Stimulated activated naive CD8-positive, alpha-beta T cell treated with anti-CD3 and anti-CD28 coated beads, Interleukin-15, Interleukin-2, amounts not matched to agents 100 ng/mL and 50 ng/mL, for 24 hours (primary cell): ENCODE results near the gene CCDC191.

ENCODE experiments used
- H3K27ac Mint-ChIP-seq: one replicate; pipeline ENCODE4 v1.8.0; 2021; ENCODE audit warnings: mild to moderate bottlenecking, mixed read lengths
- H3K27me3 Mint-ChIP-seq: one replicate; pipeline ENCODE4 v1.8.0; 2021; ENCODE audit warnings: mixed read lengths
- H3K36me3 Mint-ChIP-seq: one replicate; pipeline ENCODE4 v1.8.0; 2021; ENCODE audit warnings: low read depth, mixed read lengths
- H3K4me1 Mint-ChIP-seq: one replicate; pipeline ENCODE4 v1.8.0; 2021; ENCODE audit warnings: low read depth, mixed read lengths
- H3K4me3 Mint-ChIP-seq: one replicate; pipeline ENCODE4 v1.8.0; 2021; ENCODE audit warnings: mild to moderate bottlenecking, mixed read lengths
- H3K9me3 Mint-ChIP-seq: one replicate; pipeline ENCODE4 v1.8.0; 2021; ENCODE audit warnings: mixed read lengths

The CCDC191 gene, protein sequence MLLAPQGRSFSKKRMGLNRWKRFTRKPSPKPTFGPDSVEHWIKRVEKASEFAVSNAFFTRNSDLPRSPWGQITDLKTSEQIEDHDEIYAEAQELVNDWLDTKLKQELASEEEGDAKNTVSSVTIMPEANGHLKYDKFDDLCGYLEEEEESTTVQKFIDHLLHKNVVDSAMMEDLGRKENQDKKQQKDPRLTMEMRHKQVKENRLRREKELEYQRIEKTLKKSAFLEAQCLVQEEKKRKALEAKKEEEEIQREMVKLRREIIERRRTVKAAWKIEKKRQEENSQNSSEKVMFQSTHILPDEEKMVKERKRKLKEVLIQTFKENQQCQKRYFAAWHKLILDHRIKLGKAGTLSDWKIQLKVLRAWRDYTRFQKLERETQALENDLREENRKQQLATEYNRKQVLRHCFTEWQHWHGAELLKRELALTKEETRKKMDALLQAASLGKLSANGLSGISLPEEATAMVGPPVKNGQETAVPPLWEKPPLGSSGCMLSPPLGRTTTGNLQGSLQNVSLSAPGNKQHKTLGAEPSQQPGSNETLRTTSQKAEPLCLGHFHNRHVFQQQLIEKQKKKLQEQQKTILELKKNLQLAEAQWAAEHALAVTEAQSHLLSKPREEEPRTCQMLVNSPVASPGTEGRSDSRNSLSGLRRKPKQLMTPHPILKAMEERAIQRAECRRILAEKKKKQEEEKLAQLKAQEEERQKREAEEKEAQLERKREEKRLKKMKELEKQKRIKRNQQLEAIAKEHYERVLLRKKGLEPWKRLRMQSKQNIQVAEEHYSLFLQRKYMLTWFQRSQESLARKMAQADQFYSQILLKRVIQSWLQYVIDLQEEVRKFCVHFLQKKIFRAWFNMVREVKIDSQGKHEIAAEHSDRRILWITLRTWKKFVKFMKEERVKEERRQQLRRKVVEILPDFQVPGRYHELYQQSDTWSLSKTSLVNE

DNA sequence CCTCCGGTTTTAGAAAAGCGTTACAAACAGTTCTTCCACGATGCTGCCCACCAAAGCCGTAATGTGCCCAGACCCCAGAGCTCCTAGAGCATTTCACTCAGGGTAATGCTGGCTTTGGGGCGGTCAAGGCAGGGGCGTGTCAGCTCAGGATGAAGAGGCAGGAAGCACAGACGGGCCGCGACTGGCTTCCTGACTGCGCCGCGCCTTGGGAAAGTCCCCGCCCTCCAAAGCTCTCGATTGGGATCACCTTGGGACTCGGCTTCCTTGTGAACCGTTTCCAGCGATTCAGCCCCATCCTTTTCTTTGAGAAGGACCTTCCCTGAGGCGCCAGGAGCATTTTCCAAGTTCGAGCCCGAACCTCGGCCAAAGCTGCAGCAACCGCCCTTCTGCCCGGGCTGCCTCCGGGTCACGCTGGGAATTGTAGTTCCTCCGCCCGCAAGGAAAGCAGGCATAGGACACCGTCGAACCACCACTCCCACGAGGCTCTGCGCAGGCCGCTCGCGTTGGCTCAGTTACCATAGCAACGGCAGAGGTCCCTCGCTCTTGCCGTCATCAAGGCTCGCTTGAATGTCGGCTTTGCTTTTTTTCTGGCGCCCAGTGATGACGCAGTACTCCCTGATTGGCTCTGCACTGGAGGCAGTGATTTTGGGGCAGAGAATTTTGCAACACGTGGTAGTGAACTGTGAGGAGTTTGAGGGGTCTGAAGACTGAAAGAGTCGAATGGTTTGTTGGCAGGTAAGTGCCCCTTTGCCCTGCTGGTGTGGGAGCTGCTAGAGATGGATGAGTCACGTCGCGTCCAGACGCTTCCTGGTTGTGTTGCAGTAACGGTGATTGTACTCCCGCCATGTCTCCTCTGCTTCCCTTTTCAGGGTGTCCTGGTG, at the start of gene CCDC191, which contains the start of gene QTRT2:
Gene CCDC191, minus strand, starts transcription at position 397 of the 881 bp plus-strand sequence. Its CDS starts 60 bp downstream, at position 337.
Gene QTRT2, plus strand, starts transcription at position 608 of the 881 bp plus-strand sequence. CDS start 8,521 bp downstream, outside the sequence.
- peak within 1 kb of the TSS; percentile 99 for H3K4me3 Mint-ChIP-seq
- peaks cover 51% of the 10 kb centered on the region for H3K4me1 Mint-ChIP-seq
- H3K36me3 Mint-ChIP-seq, result peaks cover 40% of the 10 kb centered on the region
- no peaks in the 10 kb centered on the region for H3K27me3 Mint-ChIP-seq
- H3K9me3 Mint-ChIP-seq, result no peaks in the 10 kb centered on the region
- H3K27ac Mint-ChIP-seq, result peak within 1 kb of the TSS; percentile 100

DNA sequence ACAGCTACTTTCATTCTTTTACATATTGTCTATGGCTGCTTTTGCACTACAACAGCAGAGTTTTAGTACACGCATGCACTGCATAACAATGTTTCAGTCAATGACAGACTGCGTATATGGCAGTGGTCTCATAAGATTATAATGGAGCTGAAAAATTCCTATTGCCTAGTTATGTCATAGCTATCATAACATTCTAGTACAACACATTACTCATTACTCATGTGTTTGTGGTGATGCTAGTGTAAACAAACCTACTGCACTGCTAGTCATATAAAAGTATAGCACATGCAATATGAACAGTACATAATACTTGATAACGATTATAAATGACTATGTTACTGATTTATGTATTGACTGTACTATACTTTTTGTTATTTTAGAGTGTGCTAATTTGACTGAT, 48.1 kb upstream of the CCDC191 start:
- H3K4me1 Mint-ChIP-seq, result no peaks in the 10 kb centered on the region
- H3K27ac Mint-ChIP-seq, result no peak overlapping the region
- no peaks in the 10 kb centered on the region for H3K36me3 Mint-ChIP-seq
- H3K27me3 Mint-ChIP-seq, result peaks cover 6% of the 10 kb centered on the region
- no peak overlapping the region for H3K4me3 Mint-ChIP-seq
- H3K9me3 Mint-ChIP-seq, result no peaks in the 10 kb centered on the region

DNA sequence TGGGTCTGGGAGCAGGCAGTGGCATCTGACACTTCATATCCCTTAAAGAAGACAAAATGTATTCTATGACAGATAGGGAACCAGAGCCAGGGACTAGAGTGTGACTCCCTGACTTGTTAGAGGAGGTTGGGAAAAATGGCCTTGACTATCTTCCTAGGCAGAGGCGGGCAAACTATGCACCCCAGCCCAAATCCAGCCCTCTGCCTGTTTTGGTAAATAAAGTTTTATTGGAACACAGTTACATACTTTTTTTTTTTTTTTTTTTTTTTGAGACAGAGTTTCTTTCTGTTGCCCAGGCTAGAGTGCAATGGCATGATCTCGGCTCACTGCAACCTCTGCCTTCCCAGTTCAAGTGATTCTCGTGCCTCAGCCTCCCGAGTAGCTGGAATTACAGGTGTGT, 47.5 kb upstream of the CCDC191 start:
- no peaks in the 10 kb centered on the region for H3K36me3 Mint-ChIP-seq
- no peaks in the 10 kb centered on the region for H3K9me3 Mint-ChIP-seq
- no peaks in the 10 kb centered on the region for H3K4me1 Mint-ChIP-seq
- H3K27ac Mint-ChIP-seq, result no peak overlapping the region
- H3K4me3 Mint-ChIP-seq, result no peak overlapping the region
- H3K27me3 Mint-ChIP-seq, result peaks cover 4% of the 10 kb centered on the region

DNA sequence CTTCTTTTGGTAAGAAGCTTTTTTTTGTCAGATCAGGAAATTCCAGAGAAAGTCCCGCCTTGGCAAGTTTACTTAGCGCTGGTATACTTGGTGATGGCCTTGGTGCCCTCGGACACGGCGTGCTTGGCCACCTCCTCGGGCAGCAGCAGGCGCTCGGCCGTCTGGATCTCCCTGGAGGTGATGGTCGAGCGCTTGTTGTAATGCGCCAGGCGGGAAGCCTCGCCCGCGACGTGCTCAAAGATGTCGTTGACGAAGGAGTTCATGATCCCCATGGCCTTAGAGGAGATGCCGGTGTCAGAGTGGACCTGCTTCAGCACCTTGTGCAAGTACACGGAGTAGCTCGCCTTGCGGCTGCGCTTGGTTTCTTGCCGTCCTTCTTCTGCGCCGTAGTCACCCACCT, 46.9 kb upstream of the CCDC191 start:
- H3K4me1 Mint-ChIP-seq, result no peaks in the 10 kb centered on the region
- no peak overlapping the region for H3K4me3 Mint-ChIP-seq
- H3K27me3 Mint-ChIP-seq, result peaks cover 4% of the 10 kb centered on the region
- H3K27ac Mint-ChIP-seq, result no peak overlapping the region
- no peaks in the 10 kb centered on the region for H3K9me3 Mint-ChIP-seq
- no peaks in the 10 kb centered on the region for H3K36me3 Mint-ChIP-seq

DNA sequence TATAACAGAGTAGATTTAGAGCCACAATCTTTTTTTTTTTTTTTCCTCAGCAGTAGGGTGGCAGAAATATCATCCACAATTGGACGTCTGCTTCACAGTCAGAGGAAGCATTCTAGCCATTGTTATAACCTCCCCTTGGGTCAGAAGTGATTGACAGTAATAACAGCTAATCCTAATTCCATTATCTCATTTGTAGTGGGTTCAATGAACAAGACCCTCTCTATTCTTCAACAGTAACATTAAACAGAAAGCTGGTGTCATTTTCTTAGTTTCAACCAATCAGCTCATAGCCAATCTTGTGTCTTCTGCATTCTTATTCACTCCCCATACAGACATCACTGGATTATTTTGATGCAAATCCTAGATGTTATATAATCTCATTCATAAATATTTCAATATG, 44.8 kb upstream of the CCDC191 start:
- Mint-ChIP-seq H3K27ac (no peak overlapping the region), H3K9me3 (no peaks in the 10 kb centered on the region), H3K36me3 (no peaks in the 10 kb centered on the region), H3K4me3 (no peak overlapping the region), H3K4me1 (no peaks in the 10 kb centered on the region), H3K27me3 (peaks cover 4% of the 10 kb centered on the region)

DNA sequence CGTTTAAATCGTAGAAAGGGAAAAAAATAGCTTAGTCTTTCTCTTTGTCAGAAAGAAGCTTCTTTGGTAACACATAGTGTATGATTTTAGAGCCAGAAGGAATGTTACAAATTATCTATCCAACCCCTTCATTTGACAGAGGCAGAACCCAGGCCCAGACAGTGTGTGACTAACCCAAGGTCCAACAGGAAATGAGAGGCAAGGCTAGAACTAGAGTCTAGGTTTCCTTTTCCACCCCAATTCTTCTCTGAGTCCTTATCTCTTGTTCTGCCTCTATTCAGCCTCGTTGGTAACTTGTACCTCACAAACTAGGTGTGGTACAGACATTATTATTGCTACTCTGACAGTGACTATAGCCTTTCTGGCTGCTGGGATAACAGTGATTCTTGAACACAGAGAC, 39.5 kb upstream of the CCDC191 start:
- H3K4me3 Mint-ChIP-seq, result no peak overlapping the region
- no peaks in the 10 kb centered on the region for H3K36me3 Mint-ChIP-seq
- H3K9me3 Mint-ChIP-seq, result no peaks in the 10 kb centered on the region
- peaks cover 9% of the 10 kb centered on the region for H3K27me3 Mint-ChIP-seq
- H3K4me1 Mint-ChIP-seq, result peaks cover 6% of the 10 kb centered on the region
- H3K27ac Mint-ChIP-seq, result no peak overlapping the region

DNA sequence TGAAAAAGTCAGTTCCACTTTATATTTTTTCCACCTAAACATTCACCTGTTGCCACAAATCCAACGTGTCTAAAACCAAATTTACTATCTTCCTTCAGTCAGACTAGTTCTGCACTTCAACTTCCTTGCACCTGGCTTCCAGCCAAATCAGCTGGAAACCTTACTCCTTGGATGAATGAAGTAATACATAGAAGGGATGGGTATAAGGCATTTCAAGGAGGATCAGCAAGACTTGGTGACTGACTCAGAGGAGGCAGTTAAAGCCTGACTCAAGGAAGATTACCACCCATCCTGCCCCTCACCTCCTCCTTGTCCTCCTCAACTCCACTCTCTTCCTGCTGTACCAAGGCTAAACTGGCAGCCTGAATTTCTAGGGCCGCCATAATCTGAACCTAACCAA, 37.3 kb upstream of the CCDC191 start:
- H3K9me3 Mint-ChIP-seq, result no peaks in the 10 kb centered on the region
- no peaks in the 10 kb centered on the region for H3K36me3 Mint-ChIP-seq
- H3K4me1 Mint-ChIP-seq, result peaks cover 6% of the 10 kb centered on the region
- no peak overlapping the region for H3K27ac Mint-ChIP-seq
- H3K4me3 Mint-ChIP-seq, result no peak overlapping the region
- peaks cover 6% of the 10 kb centered on the region for H3K27me3 Mint-ChIP-seq

DNA sequence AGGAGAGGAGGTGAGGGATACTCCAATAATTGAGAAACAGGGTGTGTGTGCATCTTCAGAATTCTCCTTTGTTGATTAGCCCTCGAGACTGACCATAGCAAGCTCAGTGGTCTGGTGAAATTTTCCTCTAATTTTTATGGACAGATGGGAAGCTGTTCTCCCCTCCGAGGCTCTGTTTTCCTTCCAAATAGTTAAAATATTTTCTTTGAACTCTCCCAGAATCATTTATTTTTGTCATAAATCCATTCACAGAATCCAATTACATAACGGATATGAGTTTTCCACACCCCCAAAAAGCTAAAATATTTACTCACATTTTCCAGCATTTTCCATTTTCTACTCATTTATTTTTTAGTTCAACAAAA, 36.7 kb upstream of the CCDC191 start:
- no peaks in the 10 kb centered on the region for H3K9me3 Mint-ChIP-seq
- no peak overlapping the region for H3K4me3 Mint-ChIP-seq
- peaks cover 6% of the 10 kb centered on the region for H3K27me3 Mint-ChIP-seq
- H3K4me1 Mint-ChIP-seq, result peaks cover 6% of the 10 kb centered on the region
- peaks cover 1% of the 10 kb centered on the region for H3K36me3 Mint-ChIP-seq
- H3K27ac Mint-ChIP-seq, result no peak overlapping the region

DNA sequence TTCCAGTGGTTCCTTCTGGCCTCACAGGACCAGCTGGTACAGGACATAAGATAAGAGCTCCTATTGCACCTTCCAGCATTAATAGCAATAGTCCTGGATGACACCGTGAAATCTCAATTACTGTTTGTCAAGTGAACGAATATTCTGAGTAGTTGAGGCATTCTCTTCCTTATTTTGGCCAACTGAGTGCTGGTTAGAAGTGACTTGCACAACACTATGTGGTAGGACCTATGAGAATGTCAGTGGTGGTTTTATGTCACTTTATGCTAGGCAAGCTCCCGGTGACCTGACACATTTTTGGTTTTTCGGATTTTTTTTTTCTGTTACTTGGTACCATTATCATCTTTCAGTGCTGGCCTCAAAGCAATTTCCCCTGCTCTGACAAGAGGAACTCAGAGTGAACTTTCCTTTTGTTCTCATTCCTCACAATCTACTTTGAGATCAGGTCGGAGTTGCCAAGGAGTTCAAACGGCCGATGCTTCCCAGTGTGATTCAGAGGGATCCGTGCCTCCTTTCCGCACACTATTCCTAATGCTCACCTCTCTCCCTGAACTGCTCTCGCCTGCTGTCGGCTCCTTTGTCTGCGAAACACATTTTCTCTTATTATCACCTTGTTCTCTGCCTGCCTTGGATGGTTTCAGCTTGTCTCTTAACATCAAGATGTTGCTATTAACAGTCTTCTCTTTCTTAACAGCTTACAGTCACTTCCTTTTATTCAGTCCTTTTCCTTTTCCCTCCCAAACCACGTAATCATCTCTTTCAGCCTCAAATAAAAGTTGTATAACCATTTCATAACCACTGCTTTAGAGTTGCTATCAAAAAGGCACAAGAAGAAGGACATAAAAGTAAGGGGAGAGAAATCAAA, 36.1 kb upstream of the CCDC191 start:
- H3K36me3 Mint-ChIP-seq, result peaks cover 7% of the 10 kb centered on the region
- no peaks in the 10 kb centered on the region for H3K9me3 Mint-ChIP-seq
- peaks cover 6% of the 10 kb centered on the region for H3K27me3 Mint-ChIP-seq
- H3K4me3 Mint-ChIP-seq, result no peak overlapping the region
- H3K27ac Mint-ChIP-seq, result no peak overlapping the region
- H3K4me1 Mint-ChIP-seq, result peaks cover 6% of the 10 kb centered on the region

DNA sequence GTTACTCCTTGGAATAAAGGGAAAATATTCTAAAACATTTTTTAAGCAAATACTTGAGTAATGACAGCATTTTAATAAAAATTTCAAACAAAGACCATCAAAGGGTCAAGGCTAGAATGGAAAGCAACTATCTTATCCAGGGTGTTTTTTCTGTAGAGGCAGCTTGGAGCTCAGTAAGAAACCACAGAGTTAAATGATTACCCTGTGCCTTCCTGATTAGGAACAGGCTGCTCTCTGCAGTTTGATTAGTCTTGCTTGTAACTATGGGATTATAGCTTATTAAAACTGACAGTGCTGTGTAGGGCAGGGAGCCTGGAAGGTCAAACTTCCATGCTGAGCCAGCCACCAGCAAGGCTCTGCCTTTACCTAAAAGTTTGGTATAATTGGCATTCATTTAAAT, 33.3 kb upstream of the CCDC191 start:
- peaks cover 6% of the 10 kb centered on the region for H3K27me3 Mint-ChIP-seq
- no peak overlapping the region for H3K27ac Mint-ChIP-seq
- no peaks in the 10 kb centered on the region for H3K9me3 Mint-ChIP-seq
- peaks cover 6% of the 10 kb centered on the region for H3K4me1 Mint-ChIP-seq
- H3K36me3 Mint-ChIP-seq, result peaks cover 30% of the 10 kb centered on the region
- no peak overlapping the region for H3K4me3 Mint-ChIP-seq

DNA sequence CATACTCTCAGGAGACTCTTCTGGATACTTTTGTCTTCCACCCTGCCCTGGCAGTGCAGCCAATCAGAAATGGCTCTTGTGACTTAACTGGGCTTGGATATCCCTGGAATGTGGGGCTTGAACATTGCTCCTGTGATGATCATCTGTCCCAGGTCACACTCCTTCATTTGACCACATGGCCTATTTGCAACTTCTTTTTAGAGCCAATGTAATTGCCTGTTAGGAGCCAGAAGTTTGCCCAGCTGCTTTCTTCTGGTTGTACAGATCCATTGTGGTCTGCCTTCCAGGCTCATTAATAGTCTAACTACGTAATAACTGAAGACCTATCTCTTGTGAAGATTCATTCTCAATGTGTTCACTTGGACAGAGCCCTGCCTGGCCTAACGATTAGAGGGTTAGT, 30.0 kb upstream of the CCDC191 start:
- Mint-ChIP-seq H3K4me1 (no peaks in the 10 kb centered on the region), H3K36me3 (peaks cover 61% of the 10 kb centered on the region), H3K27me3 (no peaks in the 10 kb centered on the region), H3K9me3 (no peaks in the 10 kb centered on the region), H3K4me3 (no peak overlapping the region), H3K27ac (no peak overlapping the region)

DNA sequence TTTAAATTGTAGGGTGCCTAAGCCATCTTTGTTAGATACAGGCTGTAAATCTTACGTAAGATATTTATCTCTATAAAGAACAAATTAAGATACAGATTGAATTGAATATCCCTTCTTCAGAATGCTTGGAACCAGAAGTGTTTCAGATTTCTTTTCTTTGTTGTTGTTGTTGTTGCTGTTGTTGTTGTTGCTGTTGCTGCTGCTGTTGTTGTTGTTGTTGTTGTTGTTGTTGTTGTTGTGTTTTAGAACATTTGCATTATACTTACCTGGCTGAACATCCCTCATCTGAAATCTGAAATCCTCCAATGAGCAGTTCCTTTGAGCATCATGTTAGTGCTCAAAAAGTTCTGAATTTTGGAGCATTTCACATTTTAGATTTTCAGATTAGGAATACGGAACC, 26.8 kb upstream of the CCDC191 start:
- H3K9me3 Mint-ChIP-seq, result no peaks in the 10 kb centered on the region
- peaks cover 89% of the 10 kb centered on the region for H3K36me3 Mint-ChIP-seq
- no peaks in the 10 kb centered on the region for H3K27me3 Mint-ChIP-seq
- H3K27ac Mint-ChIP-seq, result peak overlapping the region; percentile 23
- H3K4me3 Mint-ChIP-seq, result no peak overlapping the region
- H3K4me1 Mint-ChIP-seq, result no peaks in the 10 kb centered on the region

DNA sequence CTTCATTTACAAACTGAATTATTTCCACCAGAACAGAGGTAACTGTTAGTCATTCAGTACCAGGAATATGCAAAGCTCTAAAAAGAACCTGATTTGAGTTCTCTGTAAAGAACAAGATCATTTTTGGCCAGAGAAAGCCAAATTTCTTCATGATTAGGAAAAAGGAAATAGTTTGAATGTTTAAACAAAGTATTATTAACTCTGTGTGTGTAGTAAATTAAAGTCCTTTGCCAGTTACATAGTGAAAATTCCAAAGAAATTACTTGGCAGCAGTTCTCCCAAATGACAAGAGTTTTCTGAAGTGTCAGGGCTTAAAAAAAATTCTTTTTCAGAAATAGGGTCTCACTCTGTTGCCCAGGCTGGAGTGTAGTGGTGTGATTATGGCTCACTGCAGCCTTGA, 24.7 kb upstream of the CCDC191 start:
- Mint-ChIP-seq H3K27ac (no peak overlapping the region), H3K36me3 (peaks cover 88% of the 10 kb centered on the region), H3K4me3 (no peak overlapping the region), H3K27me3 (no peaks in the 10 kb centered on the region), H3K4me1 (no peaks in the 10 kb centered on the region), H3K9me3 (no peaks in the 10 kb centered on the region)

DNA sequence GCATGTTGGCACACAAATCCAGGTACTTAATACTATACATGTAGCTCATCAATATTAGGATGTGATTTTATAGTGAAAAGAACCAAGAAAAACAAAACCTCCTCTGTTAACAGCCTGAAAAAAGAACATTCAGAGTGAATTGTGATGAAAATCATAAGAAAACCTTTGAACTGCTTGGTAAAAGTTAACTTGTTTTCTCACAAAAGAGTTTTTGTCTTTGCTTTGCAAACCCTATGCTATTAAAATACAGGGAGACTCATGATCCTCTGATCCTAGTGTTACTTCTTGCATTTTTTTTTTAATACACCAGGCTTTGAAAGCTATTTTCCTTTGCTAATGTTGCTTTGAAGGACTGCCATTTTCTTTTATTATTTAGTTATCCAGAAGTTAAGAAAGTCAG, 23.9 kb upstream of the CCDC191 start:
- Mint-ChIP-seq H3K36me3 (peaks cover 89% of the 10 kb centered on the region), H3K27me3 (no peaks in the 10 kb centered on the region), H3K4me1 (no peaks in the 10 kb centered on the region)

More for the DNA sequence above, 23.9 kb upstream of the CCDC191 start:
- H3K27ac Mint-ChIP-seq, result no peak overlapping the region
- H3K4me3 Mint-ChIP-seq, result no peak overlapping the region
- no peaks in the 10 kb centered on the region for H3K9me3 Mint-ChIP-seq
